GM03348 (cell line): ENCODE measurements around the gene BPI.
"Not testable (repeated sequence)": the region's sequence is repeated elsewhere in the genome, so short reads cannot be mapped to it uniquely, and the experiment has no call there.

Experiments used
- DNase-seq: peaks from one replicate; pipeline ENCODE4 v3.0.0; 2012; ENCODE audit warnings: low spot score

BPI gene

GRCh38 chr20:38304845-38305447 is 990 bp downstream of the BPI start:
- peak; percentile 80 for DNase-seq

- no peak for DNase-seq
Measured at GRCh38 chr20:38305541-38305940, 1.6 kb downstream of the BPI start.

- DNase-seq = no peak
Measured at GRCh38 chr20:38306379-38306778, 2.4 kb downstream of the BPI start.

- peak; percentile 66 for DNase-seq
Measured at GRCh38 chr20:38307371-38308046, 3.6 kb downstream of the BPI start.

- DNase-seq = no peak
Measured at GRCh38 chr20:38308047-38308438, 4.1 kb downstream of the BPI start.

GRCh38 chr20:38308447-38308846 is 4.5 kb downstream of the BPI start:
- DNase-seq = no peak

- DNase-seq = no peak
Measured at GRCh38 chr20:38311091-38311490, 7.1 kb downstream of the BPI start.

GRCh38 chr20:38311491-38311890 is 7.5 kb downstream of the BPI start:
- DNase-seq = no peak

- DNase-seq = no peak
Measured at GRCh38 chr20:38313676-38314075, 9.7 kb downstream of the BPI start.

GRCh38 chr20:38314350-38314749 is 10.4 kb downstream of the BPI start:
- not testable (repeated sequence) for DNase-seq

GRCh38 chr20:38315290-38315966 is 11.5 kb downstream of the BPI start:
- peak; percentile 28 for DNase-seq

GRCh38 chr20:38316341-38316740 is 12.4 kb downstream of the BPI start:
- no peak for DNase-seq

GRCh38 chr20:38317422-38317821 is 13.5 kb downstream of the BPI start:
- no peak for DNase-seq

- no peak for DNase-seq
Measured at GRCh38 chr20:38320221-38320620, 16.3 kb downstream of the BPI start.

GRCh38 chr20:38321959-38322598 is 18.1 kb downstream of the BPI start:
- DNase-seq = peak; percentile 85

- no peak for DNase-seq
Measured at GRCh38 chr20:38324159-38324558, 20.2 kb downstream of the BPI start.

- no peak for DNase-seq
Measured at GRCh38 chr20:38325167-38325566, 21.2 kb downstream of the BPI start.

GRCh38 chr20:38325905-38326304 is 21.9 kb downstream of the BPI start:
- no peak for DNase-seq

- DNase-seq = no peak
Measured at GRCh38 chr20:38326309-38326708, 22.4 kb downstream of the BPI start.

- DNase-seq = no peak
Measured at GRCh38 chr20:38330638-38331037, 26.7 kb downstream of the BPI start.

GRCh38 chr20:38331245-38331644 is 27.3 kb downstream of the BPI start:
- DNase-seq = no peak

GRCh38 chr20:38331814-38332213 is 27.9 kb downstream of the BPI start:
- DNase-seq = no peak

GRCh38 chr20:38334016-38334415 is 30.1 kb downstream of the BPI start:
- DNase-seq = no peak
